Measurements from ENCODE around the gene SDCCAG8. TPM values are rescaled to one million over a fixed set of nuclear protein-coding genes. Genes with fewer than 3 reads are reported as not detected.

Gene SDCCAG8
- polyA plus RNA-seq, 2 of the 4 experiments (the other 2 are of a cell fraction) = 48.8 to 64.8 TPM

DNA sequence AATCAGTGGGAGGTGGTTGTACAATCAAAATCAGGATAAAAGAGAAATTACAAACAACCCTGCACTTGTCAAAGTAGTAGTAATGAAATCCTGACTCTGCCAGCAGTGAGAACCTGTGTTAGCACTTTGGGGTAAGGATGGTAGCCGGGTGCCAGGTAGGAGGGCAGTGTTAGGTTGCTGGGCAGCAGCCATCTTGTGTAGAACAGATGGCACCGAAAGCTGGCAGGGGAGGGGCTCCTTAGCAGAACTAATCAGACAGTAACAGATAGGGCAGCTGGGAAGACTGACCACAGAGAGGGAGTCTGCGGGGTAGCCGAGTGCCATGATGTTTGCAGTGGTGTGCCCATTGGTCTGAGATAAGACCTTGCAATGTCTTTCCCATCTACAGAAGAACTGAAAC is 137.3 kb downstream of the SDCCAG8 start:
- TF ChIP-seq EHMT2 (IDR thresholded peaks at IDR 0.05; ENCODE audit: low read depth) = no peak
- Histone ChIP-seq H3K27ac (no peak overlapping the region), H3K4me2 (no peak overlapping the region), H3K4me3 (no peak overlapping the region), H3K9me3 (no peaks in the 10 kb centered on the region), H3K4me1 (no peaks in the 10 kb centered on the region)
- 89% methylated on average over 4 of the region's 4 CpGs for WGBS (ENCODE audit: missing lambda C conversion rate)
- DNase-seq (ENCODE audit: low read depth in 1 of 2, low spot score in 1 of 2) (no peak), ATAC-seq (no peak), FAIRE-seq (no peak)
- ChIA-PET POLR2A (no interaction called here), CTCF (no interaction called here)

- WGBS (ENCODE audit: missing lambda C conversion rate) = 90% methylated on average over 4 of the region's 4 CpGs
Observed at GRCh38 chr1:243394066-243394465, 138.2 kb downstream of the SDCCAG8 start.

DNA sequence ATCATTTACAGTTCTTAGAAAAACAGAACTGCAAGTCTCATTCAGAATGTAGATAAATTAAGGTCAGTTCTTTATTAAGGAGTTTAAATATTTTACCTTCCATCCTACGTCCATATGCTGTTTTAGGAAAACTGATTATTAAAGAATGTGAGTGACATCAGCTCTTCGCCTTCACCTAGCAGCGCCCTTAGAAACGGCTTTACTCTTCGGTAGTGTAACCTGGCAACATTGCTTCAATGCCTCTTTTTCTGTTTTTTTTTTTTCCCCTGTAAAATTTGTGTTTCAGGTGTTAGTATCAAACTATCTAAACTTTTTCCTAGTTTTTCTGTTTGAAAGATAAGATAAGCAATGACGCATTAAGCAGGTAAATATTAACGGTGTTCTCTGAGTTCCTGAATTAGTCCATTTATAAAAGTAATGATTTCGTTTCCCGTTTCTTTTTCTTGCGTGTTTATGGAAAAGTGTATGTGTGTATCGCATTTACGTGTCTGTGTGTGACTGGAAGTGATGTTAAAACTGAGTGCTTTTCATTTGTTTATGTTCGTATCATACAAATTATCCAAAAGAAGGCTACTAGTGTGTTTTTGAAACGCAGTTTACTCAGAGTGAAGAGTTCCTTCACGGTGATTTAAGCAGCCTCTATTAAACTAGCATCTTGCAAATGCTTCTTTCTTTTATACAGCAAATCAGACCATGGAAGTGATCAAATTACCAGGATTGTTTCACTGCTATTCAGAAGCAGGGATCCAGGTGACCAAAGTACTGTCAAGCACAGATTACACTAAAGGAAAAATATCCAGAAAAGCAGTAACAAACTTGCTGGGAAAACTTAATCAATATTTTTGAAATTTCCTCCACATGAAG is 139.0 kb downstream of the SDCCAG8 start:
- H3K4me2 ChIP-seq = no peak overlapping the region
- no peaks in the 10 kb centered on the region for H3K9me3 ChIP-seq
- TF ChIP-seq CBX8 (IDR thresholded peaks at IDR 0.05) (no peak), RNF2 (IDR thresholded peaks at IDR 0.05; ENCODE audit: borderline replicate concordance, low read depth) (no peak), MAFK (IDR thresholded peaks at IDR 0.05; ENCODE audit: partially characterized antibody) (no peak), MYC (IDR thresholded peaks at IDR 0.05; ENCODE audit: borderline replicate concordance, low read length) (no peak)
- TF ChIP-seq, protein P1, sequence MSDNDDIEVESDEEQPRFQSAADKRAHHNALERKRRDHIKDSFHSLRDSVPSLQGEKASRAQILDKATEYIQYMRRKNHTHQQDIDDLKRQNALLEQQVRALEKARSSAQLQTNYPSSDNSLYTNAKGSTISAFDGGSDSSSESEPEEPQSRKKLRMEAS (IDR thresholded peaks at IDR 0.05) = no peak
- no peak for DNase-seq (ENCODE audit: low read depth in 1 of 2, low spot score in 1 of 2)
- CTCF ChIA-PET = no interaction called here
- 90% methylated on average over 15 of the region's 15 CpGs for WGBS (ENCODE audit: missing lambda C conversion rate)
- POLR2A ChIA-PET = no interaction called here
- no peaks in the 10 kb centered on the region for H3K4me1 ChIP-seq
- no peak overlapping the region for H3K4me3 ChIP-seq
- no peak for FAIRE-seq
- ATAC-seq = no peak
- H3K27ac ChIP-seq = no peak overlapping the region

More at GRCh38 chr1:243394066-243394465, 138.2 kb downstream of the SDCCAG8 start:
- Histone ChIP-seq H3K9me3 (no peaks in the 10 kb centered on the region), H3K4me3 (no peak overlapping the region), H3K4me2 (no peak overlapping the region), H3K4me1 (no peaks in the 10 kb centered on the region), H3K27ac (no peak overlapping the region)
- CTCF ChIA-PET = no interaction called here
- TF ChIP-seq CEBPB (IDR thresholded peaks at IDR 0.05) (no peak), CHD4 (IDR thresholded peaks at IDR 0.05; ENCODE audit: borderline replicate concordance) (no peak), POLR2A (IDR thresholded peaks at IDR 0.05; ENCODE audit: low read length) (no peak), ZC3H11A (IDR thresholded peaks at IDR 0.05) (no peak)
- TF ChIP-seq, protein P2, sequence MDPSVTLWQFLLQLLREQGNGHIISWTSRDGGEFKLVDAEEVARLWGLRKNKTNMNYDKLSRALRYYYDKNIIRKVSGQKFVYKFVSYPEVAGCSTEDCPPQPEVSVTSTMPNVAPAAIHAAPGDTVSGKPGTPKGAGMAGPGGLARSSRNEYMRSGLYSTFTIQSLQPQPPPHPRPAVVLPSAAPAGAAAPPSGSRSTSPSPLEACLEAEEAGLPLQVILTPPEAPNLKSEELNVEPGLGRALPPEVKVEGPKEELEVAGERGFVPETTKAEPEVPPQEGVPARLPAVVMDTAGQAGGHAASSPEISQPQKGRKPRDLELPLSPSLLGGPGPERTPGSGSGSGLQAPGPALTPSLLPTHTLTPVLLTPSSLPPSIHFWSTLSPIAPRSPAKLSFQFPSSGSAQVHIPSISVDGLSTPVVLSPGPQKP (IDR thresholded peaks at IDR 0.05; ENCODE audit: low read depth, low read length) = no peak
- FAIRE-seq (no peak), DNase-seq (ENCODE audit: low read depth in 1 of 2, low spot score in 1 of 2) (no peak), ATAC-seq (no peak)
- POLR2A ChIA-PET = no interaction called here

- FAIRE-seq (no peak), DNase-seq (ENCODE audit: low read depth in 1 of 2, low spot score in 1 of 2) (no peak), ATAC-seq (no peak)
- TF ChIP-seq RAD21 (conservative IDR thresholded peaks at IDR 0.05 in 1 of 2, IDR thresholded peaks at IDR 0.05 in 1 of 2) = no peak
- TF ChIP-seq EHMT2 (IDR thresholded peaks at IDR 0.05; ENCODE audit: low read depth) = no peak
- TF ChIP-seq, protein P3, sequence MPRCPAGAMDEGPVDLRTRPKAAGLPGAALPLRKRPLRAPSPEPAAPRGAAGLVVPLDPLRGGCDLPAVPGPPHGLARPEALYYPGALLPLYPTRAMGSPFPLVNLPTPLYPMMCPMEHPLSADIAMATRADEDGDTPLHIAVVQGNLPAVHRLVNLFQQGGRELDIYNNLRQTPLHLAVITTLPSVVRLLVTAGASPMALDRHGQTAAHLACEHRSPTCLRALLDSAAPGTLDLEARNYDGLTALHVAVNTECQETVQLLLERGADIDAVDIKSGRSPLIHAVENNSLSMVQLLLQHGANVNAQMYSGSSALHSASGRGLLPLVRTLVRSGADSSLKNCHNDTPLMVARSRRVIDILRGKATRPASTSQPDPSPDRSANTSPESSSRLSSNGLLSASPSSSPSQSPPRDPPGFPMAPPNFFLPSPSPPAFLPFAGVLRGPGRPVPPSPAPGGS (IDR thresholded peaks at IDR 0.05) = no peak
- no peak for TF ChIP-seq JUNB (IDR thresholded peaks at IDR 0.05)
- no peak for TF ChIP-seq BHLHE40 (IDR thresholded peaks at IDR 0.05; ENCODE audit: low read depth, low read length)
- TF ChIP-seq CHD4 (IDR thresholded peaks at IDR 0.05; ENCODE audit: borderline replicate concordance) = no peak
- no peak for TF ChIP-seq ATOH8 (CRISPR knock-in tag; IDR thresholded peaks at IDR 0.05; ENCODE audit: low read depth)
- TF ChIP-seq ESRRA (IDR thresholded peaks at IDR 0.05; ENCODE audit: borderline replicate concordance, low read length) = no peak
- TF ChIP-seq RCOR1 (IDR thresholded peaks at IDR 0.05; ENCODE audit: low read depth, low read length) = no peak
- no peak for TF ChIP-seq MYC (IDR thresholded peaks at IDR 0.05; ENCODE audit: borderline replicate concordance, low read length)
- TF ChIP-seq, protein P2 (IDR thresholded peaks at IDR 0.05; ENCODE audit: low read depth, low read length) = no peak
- TF ChIP-seq POLR2A (IDR thresholded peaks at IDR 0.05; ENCODE audit: low read length) = no peak
- ChIA-PET POLR2A (no interaction called here), CTCF (interaction anchor here (1.0 kb wide), 1 partner anchor 19 kb away, joined by 3 read pairs; no protein-coding TSS in a partner anchor)
- Histone ChIP-seq H3K9me3 (no peaks in the 10 kb centered on the region), H3K4me1 (no peaks in the 10 kb centered on the region), H3K4me2 (no peak overlapping the region), H3K27ac (no peak overlapping the region), H3K4me3 (no peak overlapping the region)
Observed at GRCh38 chr1:243396424-243396823, 140.6 kb downstream of the SDCCAG8 start.

Data from A549 (cell line).